SU-DHL-6 (cell line): ENCODE measurements around the gene MRPL20.

Experiments
- H2AFZ ChIP-seq: fragments of 200-600 bp; sonication (generic); 2 replicates; pipeline ENCODE4 v1.6.1; 2014; ENCODE audit warnings: low read depth, mild to moderate bottlenecking, moderate library complexity, mixed read lengths, antibody characterized with exemption, low read length; ENCODE audit not compliant: severe bottlenecking
- H3F3A ChIP-seq: fragments of 200-600 bp; shearing (Covaris generic); 2 replicates; pipeline ENCODE4 v1.6.0; 2016; ENCODE audit warnings: antibody characterized with exemption, mild to moderate bottlenecking; ENCODE audit not compliant: insufficient read depth
- H3K27ac ChIP-seq: fragments of 200-600 bp; sonication (generic); 2 replicates; pipeline ENCODE4 v1.5.1; 2016; ENCODE audit warnings: low read depth, mild to moderate bottlenecking, low read length, moderate library complexity, mixed read lengths
- H3K27me3 ChIP-seq: fragments of 200-600 bp; sonication (generic), shearing (Covaris generic); 2 replicates; pipeline ENCODE4 v1.6.0; 2014; ENCODE audit warnings: mild to moderate bottlenecking, low read length
- H3K36me3 ChIP-seq: fragments of 200-600 bp; sonication (generic); 2 replicates; pipeline ENCODE4 v1.6.1; 2014; ENCODE audit warnings: mild to moderate bottlenecking, low read length, mixed read lengths
- H3K4me2 ChIP-seq: fragments of 300-600, 200-600 bp; shearing (Covaris generic), sonication (generic); 2 replicates; pipeline ENCODE4 v1.6.0; 2014; ENCODE audit warnings: low read length, low read depth, mild to moderate bottlenecking; ENCODE audit not compliant: poor library complexity, severe bottlenecking
- H3K4me3 ChIP-seq: fragments of 200-600 bp; sonication (generic); 2 replicates; pipeline ENCODE4 v1.5.1; 2014; ENCODE audit warnings: antibody characterized with exemption, low read length, mild to moderate bottlenecking, mixed read lengths; ENCODE audit not compliant: insufficient read depth, poor library complexity, severe bottlenecking
- H3K79me2 ChIP-seq: fragments of 200-600 bp; sonication (generic); 2 replicates; pipeline ENCODE4 v1.6.1; 2014; ENCODE audit warnings: mild to moderate bottlenecking, low read length, moderate library complexity; ENCODE audit not compliant: insufficient read depth
- H3K9ac ChIP-seq: fragments of 200-600 bp; sonication (generic); 2 replicates; pipeline ENCODE4 v1.7.0; 2014; ENCODE audit warnings: mild to moderate bottlenecking, low read length
- H3K9me2 ChIP-seq: fragments of 200-600 bp; sonication (generic); replicated peaks from 2 replicates; pipeline ENCODE4 v1.6.1; 2014; ENCODE audit warnings: low read length; ENCODE audit not compliant: insufficient read depth
- H3K9me3 ChIP-seq: fragments of 200-600 bp; sonication (generic); 2 replicates; pipeline ENCODE4 v1.6.1; 2014; ENCODE audit warnings: low read length, mixed read lengths; ENCODE audit not compliant: insufficient read depth
- H4K20me1 ChIP-seq: fragments of 200-600 bp; sonication (generic); 2 replicates; pipeline ENCODE4 v1.6.1; 2014; ENCODE audit warnings: low read depth, mild to moderate bottlenecking, antibody characterized with exemption, low read length, moderate library complexity, mixed read lengths
- EZH2phosphoT487 ChIP-seq: fragments of 200-600 bp; sonication (generic), shearing (Covaris generic); conservative IDR thresholded peaks from 2 replicates; pipeline ENCODE4 v1.6.1; 2018; ENCODE audit warnings: mild to moderate bottlenecking, antibody characterized with exemption, low read length, moderate library complexity, mixed read lengths
- TF ChIP-seq, protein P1 (sequence below): fragments of 200-600 bp; sonication (generic); IDR thresholded peaks from one replicate; pipeline ENCODE4 v1.5.1; 2017; ENCODE audit warnings: antibody characterized with exemption, mild to moderate bottlenecking, low read length, moderate library complexity; ENCODE audit not compliant: insufficient read depth, poor library complexity, severe bottlenecking

The MRPL20 gene

DNA sequence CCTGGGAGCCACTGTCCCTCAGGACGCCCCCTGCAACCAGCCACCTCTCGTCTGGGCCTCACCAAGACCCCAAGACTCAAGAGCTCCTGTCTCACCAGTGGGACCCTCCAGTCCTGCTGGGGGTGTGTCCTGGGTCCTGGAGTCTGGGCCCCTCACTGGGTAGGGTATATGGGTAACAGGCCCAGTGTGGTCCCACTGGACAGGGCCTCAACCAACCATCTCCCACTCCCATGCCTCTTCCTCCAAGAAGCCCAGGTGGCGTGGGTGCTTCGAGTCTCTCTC, 27.7 kb upstream of the MRPL20 start:
- TF ChIP-seq EZH2phosphoT487 = no peak
- TF ChIP-seq, protein P1, sequence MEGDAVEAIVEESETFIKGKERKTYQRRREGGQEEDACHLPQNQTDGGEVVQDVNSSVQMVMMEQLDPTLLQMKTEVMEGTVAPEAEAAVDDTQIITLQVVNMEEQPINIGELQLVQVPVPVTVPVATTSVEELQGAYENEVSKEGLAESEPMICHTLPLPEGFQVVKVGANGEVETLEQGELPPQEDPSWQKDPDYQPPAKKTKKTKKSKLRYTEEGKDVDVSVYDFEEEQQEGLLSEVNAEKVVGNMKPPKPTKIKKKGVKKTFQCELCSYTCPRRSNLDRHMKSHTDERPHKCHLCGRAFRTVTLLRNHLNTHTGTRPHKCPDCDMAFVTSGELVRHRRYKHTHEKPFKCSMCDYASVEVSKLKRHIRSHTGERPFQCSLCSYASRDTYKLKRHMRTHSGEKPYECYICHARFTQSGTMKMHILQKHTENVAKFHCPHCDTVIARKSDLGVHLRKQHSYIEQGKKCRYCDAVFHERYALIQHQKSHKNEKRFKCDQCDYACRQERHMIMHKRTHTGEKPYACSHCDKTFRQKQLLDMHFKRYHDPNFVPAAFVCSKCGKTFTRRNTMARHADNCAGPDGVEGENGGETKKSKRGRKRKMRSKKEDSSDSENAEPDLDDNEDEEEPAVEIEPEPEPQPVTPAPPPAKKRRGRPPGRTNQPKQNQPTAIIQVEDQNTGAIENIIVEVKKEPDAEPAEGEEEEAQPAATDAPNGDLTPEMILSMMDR = no peak
- Histone ChIP-seq H3K9me2 (no peaks in the 10 kb centered on the region), H4K20me1 (no peaks in the 10 kb centered on the region), H3K9me3 (no peaks in the 10 kb centered on the region), H3K36me3 (no peaks in the 10 kb centered on the region), H3F3A (no peaks in the 10 kb centered on the region), H3K27me3 (no peaks in the 10 kb centered on the region), H3K79me2 (no peaks in the 10 kb centered on the region), H3K27ac (no peak overlapping the region), H3K4me2 (no peak overlapping the region), H3K4me3 (no peak overlapping the region), H2AFZ (no peak overlapping the region), H3K9ac (no peak overlapping the region)

DNA sequence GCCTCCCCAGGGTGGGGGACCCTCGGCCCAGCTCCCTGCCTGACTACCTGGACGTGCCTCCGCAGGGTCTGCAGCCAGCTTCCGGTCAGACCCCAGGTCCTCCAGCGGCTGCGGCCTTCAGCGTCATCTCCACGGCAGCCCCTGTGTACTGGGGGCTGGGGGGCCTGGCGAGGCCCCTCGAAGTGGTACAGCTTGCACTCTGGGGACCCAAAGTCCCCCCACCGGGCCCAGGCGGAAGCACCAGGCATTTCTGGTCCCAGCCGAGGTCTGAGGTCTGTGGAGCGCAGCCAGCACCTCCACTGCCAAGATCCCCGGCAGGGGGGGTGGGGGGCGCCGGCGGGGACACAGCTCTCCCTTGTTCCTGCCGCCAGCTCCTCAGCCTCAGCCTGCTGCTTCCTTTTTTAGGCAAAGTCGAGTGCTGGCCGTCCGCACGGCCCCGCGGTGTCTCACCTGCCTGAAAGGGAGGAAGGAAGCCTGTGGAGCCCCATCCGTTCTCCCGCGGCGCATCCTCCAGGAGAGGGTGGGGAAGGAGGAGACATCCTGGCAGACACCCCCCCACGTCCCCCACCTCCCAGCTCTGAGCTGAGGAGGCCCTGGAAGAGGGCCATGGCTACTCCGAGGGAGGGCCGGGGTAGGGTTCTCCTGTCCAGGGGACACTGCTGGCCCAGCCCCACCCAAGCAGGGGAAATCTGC, 27.2 kb upstream of the MRPL20 start:
- no peaks in the 10 kb centered on the region for H3F3A ChIP-seq
- H3K4me3 ChIP-seq = no peak overlapping the region
- H3K27me3 ChIP-seq = no peaks in the 10 kb centered on the region
- no peak overlapping the region for H3K9ac ChIP-seq
- no peak overlapping the region for H3K27ac ChIP-seq
- no peaks in the 10 kb centered on the region for H3K9me2 ChIP-seq
- H3K36me3 ChIP-seq = no peaks in the 10 kb centered on the region
- TF ChIP-seq EZH2phosphoT487 = no peak
- TF ChIP-seq, protein P1 = no peak
- H4K20me1 ChIP-seq = no peaks in the 10 kb centered on the region
- H3K79me2 ChIP-seq = no peaks in the 10 kb centered on the region
- no peak overlapping the region for H2AFZ ChIP-seq
- no peaks in the 10 kb centered on the region for H3K9me3 ChIP-seq
- no peak overlapping the region for H3K4me2 ChIP-seq

DNA sequence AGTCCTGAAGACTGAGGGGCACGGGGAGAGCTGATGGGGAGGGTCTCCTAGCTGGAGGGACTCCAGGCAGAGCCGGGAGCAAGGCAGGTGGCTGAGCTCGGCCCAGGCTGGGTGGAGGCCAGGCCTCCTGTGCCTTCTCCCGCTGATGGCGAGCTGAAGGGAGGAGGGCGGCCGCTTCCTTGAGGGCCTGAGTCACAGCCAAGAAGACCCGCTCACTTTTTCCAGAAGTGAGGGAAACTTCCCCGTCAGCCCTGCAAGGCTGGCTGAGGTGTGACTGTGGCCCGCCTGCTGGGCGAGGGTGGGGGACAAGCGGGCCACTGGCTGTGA, 26.7 kb upstream of the MRPL20 start:
- Histone ChIP-seq H3K79me2 (no peaks in the 10 kb centered on the region), H3K36me3 (no peaks in the 10 kb centered on the region), H3K9me3 (no peaks in the 10 kb centered on the region), H3K9me2 (no peaks in the 10 kb centered on the region), H2AFZ (no peak overlapping the region), H3K4me3 (no peak overlapping the region), H3K27me3 (no peaks in the 10 kb centered on the region), H3K27ac (no peak overlapping the region), H3K9ac (no peak overlapping the region), H3F3A (no peaks in the 10 kb centered on the region), H3K4me2 (no peak overlapping the region), H4K20me1 (no peaks in the 10 kb centered on the region)
- TF ChIP-seq, protein P1 = no peak
- TF ChIP-seq EZH2phosphoT487 = no peak
